Measurements from ENCODE around the gene PTGFR. TPM values are rescaled to one million over a fixed set of nuclear protein-coding genes. Genes with fewer than 3 reads are reported as not detected.

The PTGFR gene
- total RNA-seq, 1 experiment from 2014 or later, result 11.1 TPM

GRCh38 chr1:78549891-78550290, 59.1 kb downstream of the PTGFR start:
- Histone ChIP-seq H3K4me3 (no peak overlapping the region), H3K36me3 (no peaks in the 10 kb centered on the region), H3K9me3 (peaks cover 15% of the 10 kb centered on the region), H3K27me3 (no peaks in the 10 kb centered on the region)
- no peak for DNase-seq

- DNase-seq, result no peak
- H3K4me3 ChIP-seq, result no peak overlapping the region
- H3K27me3 ChIP-seq, result no peaks in the 10 kb centered on the region
- H3K36me3 ChIP-seq, result no peaks in the 10 kb centered on the region
- peaks cover 26% of the 10 kb centered on the region for H3K9me3 ChIP-seq
These were observed 63.1 kb downstream of the PTGFR start for GRCh38 chr1:78553859-78554258.

- Histone ChIP-seq H3K36me3 (no peaks in the 10 kb centered on the region), H3K9me3 (peaks cover 21% of the 10 kb centered on the region), H3K4me3 (no peak overlapping the region), H3K27me3 (no peaks in the 10 kb centered on the region)
- no peak for DNase-seq
These were observed 64.1 kb downstream of the PTGFR start for GRCh38 chr1:78554840-78555239.

- DNase-seq, result no peak
- H3K9me3 ChIP-seq, result peaks cover 12% of the 10 kb centered on the region
- no peaks in the 10 kb centered on the region for H3K36me3 ChIP-seq
- no peak overlapping the region for H3K4me3 ChIP-seq
- no peaks in the 10 kb centered on the region for H3K27me3 ChIP-seq
These were observed 68.9 kb downstream of the PTGFR start for GRCh38 chr1:78559680-78560079.

- H3K9me3 ChIP-seq, result peaks cover 2% of the 10 kb centered on the region; the same call in 1 of the 2 replicates
- H3K36me3 ChIP-seq, result no peaks in the 10 kb centered on the region
- no peak for DNase-seq
- no peaks in the 10 kb centered on the region for H3K27me3 ChIP-seq
- no peak overlapping the region for H3K4me3 ChIP-seq
These were observed 70.0 kb downstream of the PTGFR start for GRCh38 chr1:78560811-78561210.

GRCh38 chr1:78561856-78562255, 71.1 kb downstream of the PTGFR start:
- Histone ChIP-seq H3K9me3 (0 out of 2 replicates have a peak, but pooled peaks cover 2% of the 10 kb centered on the region), H3K4me3 (no peak overlapping the region), H3K36me3 (no peaks in the 10 kb centered on the region), H3K27me3 (no peaks in the 10 kb centered on the region)
- DNase-seq, result no peak

- H3K9me3 ChIP-seq, result no peaks in the 10 kb centered on the region
- DNase-seq, result no peak
- no peaks in the 10 kb centered on the region for H3K36me3 ChIP-seq
- H3K27me3 ChIP-seq, result no peaks in the 10 kb centered on the region
- no peak overlapping the region for H3K4me3 ChIP-seq
These were observed 74.6 kb downstream of the PTGFR start for GRCh38 chr1:78565393-78565792.

- no peaks in the 10 kb centered on the region for H3K27me3 ChIP-seq
- H3K36me3 ChIP-seq, result no peaks in the 10 kb centered on the region
- no peaks in the 10 kb centered on the region; the same call in 1 of the 2 replicates for H3K9me3 ChIP-seq
- no peak for DNase-seq
- no peak overlapping the region for H3K4me3 ChIP-seq
These were observed 79.8 kb downstream of the PTGFR start for GRCh38 chr1:78570539-78570938.

GRCh38 chr1:78577257-78578100, 86.7 kb downstream of the PTGFR start:
- DNase-seq, result no peak
- Histone ChIP-seq H3K9me3 (no peaks in the 10 kb centered on the region; the same call in 1 of the 2 replicates), H3K4me3 (no peak overlapping the region), H3K27me3 (no peaks in the 10 kb centered on the region), H3K36me3 (no peaks in the 10 kb centered on the region)

- Histone ChIP-seq H3K9me3 (no peaks in the 10 kb centered on the region), H3K36me3 (no peaks in the 10 kb centered on the region), H3K4me3 (no peak overlapping the region), H3K27me3 (no peaks in the 10 kb centered on the region)
- DNase-seq, result no peak
These were observed 95.8 kb downstream of the PTGFR start for GRCh38 chr1:78586572-78586971.

GRCh38 chr1:78587211-78587610, 96.4 kb downstream of the PTGFR start:
- Histone ChIP-seq H3K27me3 (no peaks in the 10 kb centered on the region), H3K36me3 (no peaks in the 10 kb centered on the region), H3K4me3 (no peak overlapping the region), H3K9me3 (no peaks in the 10 kb centered on the region)
- no peak for DNase-seq

Other genes with a start within 250 kb of the PTGFR start
- 0.13 and 15.0 TPM in 2 replicates for gene IFI44L, start 129.5 kb downstream of the PTGFR start, total RNA-seq (2014; rRNA removed; shearing (Covaris generic); ENCODE audit: low replicate concordance)
- 58.6 and 155 TPM in 2 replicates for gene IFI44, start 158.9 kb downstream of the PTGFR start, total RNA-seq (2014; rRNA removed; shearing (Covaris generic); ENCODE audit: low replicate concordance)

Data from MG63 (cell line).